GM18873 (cell line): ENCODE data around the gene ALG14.
A peak's percentile ranks its signal among the peaks of the same experiment; 100 is the strongest.
"Not testable (repeated sequence)": the region's sequence is repeated elsewhere in the genome, so short reads cannot be mapped to it uniquely, and the experiment has no call there.

ENCODE experiments used
- ATAC-seq: cut with Tn5 transposase; IDR thresholded peaks from one replicate; pipeline ENCODE4 v1.9.1; 2021; ENCODE audit warnings: mild to moderate bottlenecking, moderate library complexity, moderate number of reproducible peaks; ENCODE audit not compliant: unreplicated experiment, low FRiP score

Gene ALG14

DNA sequence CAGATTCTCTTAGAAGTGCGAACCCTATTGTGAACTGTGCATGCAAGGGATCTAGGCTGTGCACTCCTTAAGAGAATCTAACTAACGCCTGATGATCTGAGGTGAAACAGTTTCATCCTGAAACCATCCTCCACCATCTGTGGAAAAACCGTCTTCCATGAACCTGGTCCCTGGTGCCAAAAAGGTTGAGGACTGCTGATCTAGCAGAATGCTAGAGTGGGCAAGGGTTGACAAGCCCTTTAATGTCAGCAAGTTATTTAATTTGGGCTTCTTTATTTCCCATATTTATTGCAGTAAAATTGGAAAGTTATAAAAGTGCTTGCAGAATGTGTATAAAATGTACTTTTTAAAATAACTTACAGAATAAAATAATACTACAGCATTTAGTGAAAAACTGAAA is 26.4 kb downstream of the ALG14 start:
- ATAC-seq: no peak

DNA sequence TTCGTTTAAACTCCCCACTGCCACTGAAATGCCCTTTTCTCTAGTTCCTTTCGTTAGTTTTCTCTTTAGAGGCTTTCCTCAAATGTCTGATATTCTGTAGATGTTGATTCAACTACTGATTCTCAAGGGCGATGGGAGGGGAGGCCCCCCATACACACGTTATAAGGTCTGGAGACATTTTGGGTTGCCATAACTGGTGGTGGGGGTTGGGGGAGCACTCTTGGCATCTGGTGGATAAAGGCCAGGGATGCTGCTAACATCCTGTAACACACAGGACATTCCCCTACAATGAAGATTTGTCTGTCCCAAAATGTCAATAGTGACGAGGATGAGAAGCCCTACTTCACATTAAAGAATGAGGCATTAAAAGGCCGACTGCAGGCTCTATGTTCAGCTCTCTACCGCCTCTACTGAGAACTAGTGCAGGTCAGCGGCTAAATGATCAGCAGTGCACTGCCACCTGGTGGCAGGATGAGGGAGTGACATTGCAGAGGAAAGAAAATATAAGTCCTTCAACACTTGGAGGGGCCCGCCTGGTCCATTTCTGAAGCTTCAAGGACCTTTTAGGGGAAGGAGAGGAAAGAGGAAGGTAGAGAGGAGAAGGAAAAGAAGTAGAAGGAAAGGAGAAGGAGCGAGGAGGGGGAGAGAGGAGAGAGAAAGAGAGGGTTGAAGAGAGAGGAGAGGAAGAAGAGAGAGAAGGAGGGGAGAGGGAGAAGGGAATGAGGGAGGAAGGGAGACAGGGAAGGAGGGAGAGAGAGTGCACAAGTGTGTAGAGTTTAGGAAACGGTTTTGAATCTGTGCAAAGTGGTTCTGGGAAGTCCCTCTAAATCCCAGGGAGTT is 29.4 kb downstream of the ALG14 start:
- peak; percentile 94 for ATAC-seq

DNA sequence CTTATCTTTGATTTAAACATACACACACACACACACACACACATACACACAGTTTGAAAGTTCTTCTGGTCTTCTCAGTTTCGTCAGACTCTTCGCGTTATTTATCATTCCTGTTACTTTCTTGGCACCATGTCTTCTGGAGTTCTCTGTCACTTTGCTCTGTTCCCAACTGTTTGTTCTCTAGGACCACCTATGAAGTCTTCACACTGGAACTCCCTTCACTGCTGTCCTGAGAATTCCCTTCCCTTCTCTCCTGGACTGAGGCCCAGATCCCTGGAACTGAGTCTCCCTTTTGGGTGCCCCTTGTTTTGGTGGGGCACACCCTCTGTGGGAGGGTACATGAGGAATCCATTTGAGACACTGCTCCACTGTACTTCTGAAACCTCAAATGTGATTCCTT is 30.5 kb downstream of the ALG14 start:
- no peak for ATAC-seq

DNA sequence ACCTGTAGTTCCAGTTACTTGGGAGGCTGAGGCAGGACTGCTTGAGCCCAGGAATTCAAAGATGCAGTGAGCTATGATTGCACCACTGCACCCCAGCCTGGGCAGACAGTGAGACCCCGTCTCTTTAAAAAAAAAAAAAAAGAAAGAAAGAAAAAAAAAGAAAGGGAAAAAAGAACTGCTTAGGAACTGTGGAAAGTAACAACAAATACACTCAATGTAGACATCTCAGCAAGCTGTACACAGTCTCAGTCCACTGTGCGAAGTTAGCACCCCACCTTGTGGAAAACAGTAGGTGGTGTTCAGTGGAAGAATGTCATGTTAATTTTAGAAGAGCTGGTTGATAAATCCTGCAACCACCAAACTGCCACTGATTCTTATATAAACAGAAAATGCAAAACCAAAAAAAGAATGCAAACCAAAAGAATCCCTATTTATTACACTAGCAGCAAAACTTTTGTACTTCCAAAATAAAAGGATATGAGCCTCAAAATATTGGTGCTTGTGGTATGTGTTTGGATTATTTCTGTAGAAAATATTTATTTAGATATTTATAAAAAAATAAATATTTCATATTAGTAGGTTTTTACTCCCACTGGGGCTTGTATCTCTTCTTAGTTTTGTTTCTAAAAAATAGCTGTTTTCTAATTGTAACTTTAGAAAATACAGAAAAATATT is 31.1 kb downstream of the ALG14 start:
- no peak for ATAC-seq

DNA sequence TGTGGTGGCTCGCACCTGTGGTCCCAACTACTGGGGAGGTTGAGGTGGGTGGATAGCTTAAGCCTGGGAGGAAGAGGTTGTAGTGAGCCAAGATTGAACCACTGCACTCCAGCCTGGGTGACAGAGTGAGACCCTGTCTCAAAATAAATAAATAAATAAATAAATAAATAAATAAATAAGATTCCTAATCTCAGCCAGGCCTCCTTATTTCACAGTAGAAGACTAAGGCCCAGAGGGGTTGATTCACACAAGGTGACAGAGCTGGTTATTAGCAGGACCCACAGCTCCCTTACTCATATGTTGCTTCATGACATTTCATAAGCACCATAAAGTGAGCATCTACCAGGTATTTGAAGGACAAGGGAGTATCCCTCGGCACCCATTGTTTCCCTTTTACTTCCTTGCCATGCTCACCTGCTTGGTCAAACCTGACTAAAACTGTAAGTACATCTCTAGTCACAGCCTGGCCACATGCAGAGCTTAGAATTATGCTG is 32.7 kb downstream of the ALG14 start:
- no peak for ATAC-seq

DNA sequence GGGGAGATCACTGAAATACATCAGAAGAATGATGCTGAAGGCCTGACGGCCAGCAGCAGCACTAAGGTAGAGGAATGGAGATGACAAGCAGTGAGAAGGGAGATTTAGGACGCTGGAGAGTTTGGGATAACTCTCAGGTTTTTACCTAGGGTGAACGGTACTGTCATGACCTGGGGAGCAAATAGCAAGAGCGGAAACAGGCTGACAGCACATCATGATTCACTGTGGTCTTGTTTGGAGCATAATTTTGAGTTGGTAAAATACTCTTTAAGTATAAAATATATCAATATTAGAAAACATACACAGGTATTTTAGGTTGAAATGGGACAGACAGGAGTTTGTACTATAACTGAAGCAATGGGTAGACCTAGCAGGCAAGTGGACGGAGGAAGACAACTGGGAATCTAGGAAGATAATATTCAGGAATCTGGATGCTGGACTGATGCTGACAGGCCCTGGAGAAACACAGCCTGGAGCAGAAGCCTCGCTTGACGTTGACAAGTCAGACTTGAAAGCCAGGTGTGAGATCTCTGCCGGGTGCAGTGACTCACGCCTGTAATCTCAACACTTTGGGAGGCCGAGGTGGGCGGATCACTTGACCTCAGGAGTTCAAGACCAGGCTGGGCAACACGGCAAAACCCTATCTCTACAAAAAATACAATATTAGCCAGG is 33.3 kb downstream of the ALG14 start:
- no peak for ATAC-seq

DNA sequence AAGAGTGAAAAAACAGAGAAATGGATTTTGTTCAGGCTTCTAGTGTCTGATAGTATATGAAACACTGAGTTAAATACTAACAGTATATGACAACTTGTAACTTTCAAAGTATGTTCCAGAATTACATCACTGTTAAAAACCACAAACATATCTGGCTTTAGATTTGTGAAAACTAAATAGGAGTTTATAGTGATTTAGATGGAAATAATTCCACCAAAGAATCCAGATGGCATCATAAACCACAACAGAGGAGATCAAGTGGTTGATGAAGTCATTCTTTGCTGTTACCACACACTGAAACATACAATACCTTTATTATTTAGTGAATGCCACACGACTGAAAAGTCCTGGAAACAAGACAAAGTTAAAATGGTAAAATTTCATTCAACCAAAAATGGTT is 37.2 kb downstream of the ALG14 start:
- ATAC-seq: no peak

DNA sequence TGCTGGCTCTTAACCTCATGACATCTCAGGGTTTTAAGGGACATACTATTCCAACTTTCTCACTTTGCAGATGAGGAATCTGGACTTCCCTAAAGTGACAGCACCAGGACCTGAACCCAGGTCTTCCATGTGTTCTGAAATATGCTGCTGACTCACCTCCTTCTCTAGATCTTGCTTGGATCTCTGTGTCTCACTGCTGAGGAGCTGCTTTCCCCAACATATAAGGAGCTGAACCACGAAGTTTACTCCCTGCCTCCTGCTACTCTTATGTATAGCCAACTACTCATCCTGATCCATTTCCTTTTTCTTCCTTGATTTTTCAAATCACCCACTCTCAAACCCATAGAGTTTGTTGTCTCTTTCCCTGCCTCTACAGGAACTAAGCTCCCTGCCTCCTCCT is 38.2 kb downstream of the ALG14 start:
- no peak for ATAC-seq

DNA sequence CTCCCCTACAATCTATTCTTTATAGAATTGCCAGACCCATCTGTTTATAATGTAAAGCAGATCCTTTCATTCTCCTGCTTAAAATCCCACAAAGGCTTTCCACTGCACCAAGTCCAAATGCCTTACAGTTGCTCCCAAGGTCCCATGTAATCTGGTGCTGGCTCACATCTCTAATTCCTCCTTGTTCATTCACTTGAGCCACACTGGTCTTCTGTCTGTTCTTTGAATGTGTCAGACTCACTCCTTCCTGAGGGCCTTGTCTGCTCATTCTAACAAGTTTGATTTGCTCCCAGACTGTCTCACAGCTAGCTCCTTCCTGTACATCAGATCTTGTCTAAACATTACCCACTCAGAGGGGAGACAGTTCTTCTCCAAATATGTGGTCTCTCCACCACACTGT is 38.9 kb downstream of the ALG14 start:
- no peak for ATAC-seq

DNA sequence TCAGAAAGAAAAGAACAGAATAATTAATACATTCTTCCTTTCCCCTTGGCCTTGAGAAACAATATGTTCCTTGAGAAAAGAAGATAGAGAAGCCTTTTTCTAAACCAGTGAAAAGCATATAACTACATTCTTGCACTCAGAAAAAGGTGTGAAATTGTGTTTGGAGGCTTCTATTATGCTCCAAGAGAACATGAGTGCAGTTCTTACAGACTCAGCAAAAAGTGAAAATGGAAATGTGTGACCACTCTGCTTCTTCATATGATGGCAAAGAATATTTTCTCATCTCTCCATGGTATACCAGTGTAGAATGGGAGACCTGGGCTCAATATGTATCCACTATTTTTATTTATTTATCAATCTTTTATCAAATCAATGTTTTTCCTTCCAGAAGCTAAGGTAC is 43.2 kb downstream of the ALG14 start:
- no peak for ATAC-seq

DNA sequence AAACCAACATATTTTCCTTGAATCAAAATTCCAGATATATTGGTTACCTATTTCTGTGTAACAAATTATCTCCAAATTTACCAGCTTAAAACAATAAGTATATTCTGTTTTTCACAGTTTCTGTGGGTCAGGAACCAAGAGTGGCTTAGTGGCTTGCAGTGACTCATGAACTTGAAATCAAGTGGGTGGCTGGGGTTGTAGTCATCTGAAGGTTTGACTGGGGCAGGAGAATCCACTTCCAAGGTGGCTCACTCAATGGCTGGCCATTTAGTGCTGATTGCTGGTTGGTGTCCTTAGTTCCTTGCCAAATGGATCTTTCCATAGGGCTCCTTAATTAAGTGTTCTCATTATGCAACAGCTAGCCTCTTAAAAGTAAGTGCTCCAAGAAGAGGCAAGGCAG is 43.8 kb downstream of the ALG14 start:
- no peak for ATAC-seq

DNA sequence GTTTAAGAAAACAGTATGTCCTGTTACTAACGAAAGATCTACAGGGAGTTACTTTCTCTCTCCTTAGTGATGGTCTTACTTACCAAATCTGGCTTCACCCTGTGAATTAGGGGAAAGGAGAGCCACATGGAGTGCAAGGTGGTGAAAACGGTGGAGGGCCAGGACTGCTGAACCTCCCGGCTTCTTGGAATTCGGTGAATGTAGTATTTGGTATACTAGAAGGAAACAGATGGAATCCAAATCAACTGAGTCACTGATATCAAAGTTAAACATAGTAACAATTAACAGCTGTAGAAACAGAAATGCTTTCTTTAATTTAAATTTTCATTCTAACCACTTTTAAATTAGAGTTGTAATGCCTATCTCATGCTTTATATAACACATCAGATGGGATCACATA is 45.7 kb downstream of the ALG14 start:
- no peak for ATAC-seq

DNA sequence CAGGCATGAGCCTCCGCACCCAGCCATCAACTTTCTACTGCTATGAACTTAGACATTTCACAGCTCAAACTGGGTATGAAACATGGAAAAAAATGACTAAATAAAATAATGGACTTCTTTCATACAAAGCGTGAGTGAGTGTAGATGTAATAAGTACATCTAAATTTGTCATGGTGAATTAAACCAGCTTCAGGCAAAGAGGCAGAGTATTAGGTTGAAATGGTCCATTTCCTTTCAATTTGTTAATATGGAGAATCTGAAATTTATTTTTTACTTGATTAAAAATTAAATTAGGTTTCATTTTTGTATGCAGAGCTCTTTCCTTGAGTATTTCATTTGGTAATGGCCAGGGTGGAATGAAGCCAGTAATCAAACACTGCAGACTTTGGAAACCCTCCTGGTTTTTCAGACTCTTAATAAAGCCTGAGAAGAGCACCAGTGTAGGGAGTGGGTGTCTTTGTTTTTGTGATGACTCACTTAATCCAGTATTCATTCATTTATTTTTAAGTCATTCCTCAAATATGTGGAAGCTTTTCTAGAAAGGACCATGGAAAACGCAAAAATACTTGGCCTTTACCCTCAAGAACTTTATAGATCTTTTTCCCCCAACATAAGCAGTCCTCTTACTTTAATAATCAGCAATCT is 49.2 kb downstream of the ALG14 start:
- ATAC-seq: no peak

DNA sequence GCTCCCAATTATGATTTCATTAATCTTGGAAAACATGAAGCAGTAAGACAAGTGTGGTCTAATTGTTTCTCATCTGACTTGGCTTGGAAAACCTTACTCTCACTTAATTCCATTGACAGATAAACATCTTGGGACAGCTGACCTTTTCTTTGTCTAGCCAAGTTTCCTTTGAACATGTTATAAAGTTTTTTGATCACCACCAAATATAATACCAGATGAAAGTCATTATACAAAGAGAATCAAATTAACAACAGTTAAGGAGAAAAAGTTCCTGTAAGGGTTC is 50.2 kb downstream of the ALG14 start:
- no peak for ATAC-seq

DNA sequence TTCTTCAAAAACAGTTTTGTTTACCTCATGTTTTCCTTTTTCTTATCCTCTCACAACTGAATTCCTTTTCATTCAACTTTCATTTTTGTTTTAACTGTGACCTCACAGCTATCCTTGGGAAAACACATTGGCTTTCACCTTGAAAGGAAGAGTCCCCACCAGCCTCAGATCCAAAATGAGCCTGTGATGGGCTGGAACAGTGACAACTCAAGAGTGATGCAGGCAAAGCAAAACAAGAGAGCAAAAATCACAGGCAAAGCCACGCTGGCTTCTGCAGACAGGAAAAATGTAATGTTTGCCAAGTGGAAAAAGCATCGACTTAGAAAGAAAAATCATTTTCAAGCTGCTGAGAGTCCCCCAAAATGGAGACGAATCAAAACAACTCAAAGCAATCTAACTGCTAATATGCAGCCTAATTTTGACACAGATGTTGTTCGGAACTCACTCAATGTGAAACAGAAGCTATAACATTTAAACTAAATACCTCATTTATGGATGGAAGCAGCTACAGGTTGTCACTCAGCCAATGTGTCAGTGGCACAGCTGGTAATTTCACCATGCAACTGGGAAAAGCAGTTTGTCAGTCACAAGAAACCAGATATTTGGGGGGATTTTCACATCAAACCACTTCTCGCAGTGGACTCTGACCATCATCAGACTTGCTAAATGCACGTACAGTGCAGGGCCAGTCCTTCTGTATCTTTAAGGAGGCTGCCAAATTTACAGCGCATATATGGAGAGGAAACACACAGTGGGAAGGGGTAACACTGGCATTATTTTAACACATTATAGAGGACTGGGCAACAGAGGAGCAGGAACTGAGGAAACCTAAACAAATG is 50.7 kb downstream of the ALG14 start:
- no peak for ATAC-seq

DNA sequence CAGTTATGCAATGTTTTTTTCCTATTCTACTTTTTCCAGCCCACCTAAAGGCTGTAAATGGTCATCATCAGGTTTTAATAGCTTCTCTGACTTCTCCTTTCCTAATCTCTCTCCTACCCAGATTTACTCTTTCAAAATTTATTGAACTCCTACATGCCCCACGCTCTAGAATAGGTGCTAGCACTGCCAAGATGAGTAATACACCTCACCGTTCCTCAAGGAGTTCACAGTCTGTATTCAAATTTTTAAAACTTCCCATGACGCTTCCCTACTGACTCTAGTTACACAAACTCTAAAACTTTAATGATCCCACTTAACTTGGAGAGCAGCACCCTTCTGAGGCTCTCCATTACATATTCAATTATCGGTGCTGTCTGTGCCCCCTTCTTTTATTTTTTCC is 51.6 kb downstream of the ALG14 start:
- ATAC-seq: no peak

DNA sequence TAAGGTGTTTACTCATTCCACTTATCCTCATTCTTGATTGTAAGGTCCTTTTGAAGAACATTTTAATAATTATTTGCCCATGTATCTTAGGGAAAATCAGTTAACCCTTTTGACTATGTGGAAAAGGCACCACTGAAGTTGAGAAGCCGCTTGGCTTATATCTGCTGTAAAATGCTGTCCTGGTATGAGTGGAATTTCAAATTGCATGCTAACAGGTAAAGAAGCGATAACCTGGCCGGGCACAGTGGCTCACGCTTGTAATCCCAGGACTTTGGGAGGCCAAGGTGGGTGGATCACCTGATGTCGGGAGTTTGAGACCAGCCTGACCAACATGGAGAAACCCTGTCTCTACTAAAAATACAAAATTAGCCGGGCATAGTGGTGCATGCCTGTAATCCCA is 53.3 kb downstream of the ALG14 start:
- ATAC-seq: not testable (repeated sequence)

DNA sequence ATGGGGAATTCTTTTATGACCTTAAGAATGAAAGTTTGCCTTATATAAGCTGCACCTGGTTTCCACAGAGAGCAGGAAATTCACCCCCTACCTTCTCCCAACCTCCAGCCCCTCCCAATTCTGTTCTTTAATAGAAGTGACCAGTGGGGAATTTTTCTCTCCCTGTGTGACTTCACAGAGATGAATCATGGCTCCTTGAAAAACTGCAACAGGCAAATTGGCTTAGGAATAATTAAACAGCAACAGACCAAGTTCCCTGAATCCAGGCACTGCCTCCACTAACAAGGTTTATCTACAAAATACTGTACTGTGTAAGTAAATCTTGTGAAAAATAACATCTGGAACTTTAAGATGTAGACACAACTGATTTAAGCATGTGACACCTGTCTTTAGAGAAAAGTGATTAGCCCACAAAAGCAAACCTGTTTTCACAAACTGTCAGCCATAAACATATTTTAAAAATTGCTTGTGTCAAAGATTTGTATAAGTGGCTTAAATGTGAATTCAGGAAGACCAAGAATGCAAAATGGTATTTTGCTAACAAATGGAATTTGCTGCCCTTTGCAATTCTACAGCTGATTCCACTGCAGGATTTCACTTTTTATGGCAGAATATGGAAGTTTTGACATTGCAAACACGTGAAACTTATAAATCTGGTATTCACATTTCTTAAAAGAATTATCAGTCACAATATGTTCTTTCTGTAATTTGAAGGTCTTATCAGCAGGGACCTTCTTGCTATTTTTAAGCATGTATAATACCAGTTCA is 54.0 kb downstream of the ALG14 start:
- ATAC-seq: no peak

DNA sequence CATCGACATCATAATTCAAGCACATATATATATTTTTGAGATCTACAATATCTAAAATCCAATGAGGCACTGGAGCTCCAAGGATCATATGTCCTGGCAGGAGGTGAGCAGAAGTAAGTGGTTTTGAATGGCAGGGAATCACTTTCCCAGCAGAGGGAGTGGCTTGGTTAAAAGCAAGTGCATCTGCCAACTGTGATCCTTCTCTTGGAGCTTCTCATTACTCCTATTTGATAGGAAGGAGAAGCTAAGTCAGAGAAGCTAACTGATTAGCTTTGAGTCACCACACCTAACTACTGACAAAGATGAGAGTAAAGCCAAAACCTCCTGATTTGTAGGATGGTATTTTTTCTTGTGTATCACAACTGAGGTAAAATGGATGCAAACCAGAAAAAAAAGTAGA is 55.0 kb downstream of the ALG14 start:
- ATAC-seq: no peak

DNA sequence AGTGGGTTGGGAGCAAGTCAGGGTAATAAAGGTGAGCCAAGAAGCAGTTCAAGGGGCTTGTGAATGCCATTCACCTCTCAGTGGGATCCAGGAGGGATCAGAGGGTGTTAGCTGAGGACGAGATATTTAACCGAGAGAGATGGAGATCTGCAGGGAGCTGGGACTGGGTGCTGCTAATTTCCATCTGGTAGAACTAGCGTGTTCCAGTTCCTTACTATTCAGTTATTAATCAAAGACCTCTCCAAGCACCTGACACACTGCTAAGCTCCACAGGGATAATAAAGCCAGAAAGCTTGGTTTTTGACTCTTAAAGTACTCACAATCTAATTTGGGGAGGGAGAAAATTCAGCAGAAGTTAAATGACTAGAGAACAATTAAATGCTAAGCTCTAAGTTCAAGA is 57.7 kb downstream of the ALG14 start:
- ATAC-seq: no peak
